Activated CD4-positive, alpha-beta T cell treated with anti-CD3 and anti-CD28 coated beads for 48 hours (primary cell): ENCODE data around the gene LCN10.
"Not testable (repeated sequence)": the region's sequence is repeated elsewhere in the genome, so short reads cannot be mapped to it uniquely, and the experiment has no call there.

Experiments
- DNase-seq: peaks from one replicate; pipeline ENCODE4 v3.0.0-alpha.2; 2020

Gene LCN10

GRCh38 chr9:136742591-136743391 lies at the start of gene LCN10:
TSS of gene LCN10 (minus strand) at chr9:136742940. CDS start at chr9:136742903, 37 bp downstream.
- DNase-seq = no peak

- DNase-seq = peak; percentile 77
Observed at GRCh38 chr9:136791516-136792276, 49.0 kb upstream of the LCN10 start.

- DNase-seq = peak; percentile 100
Observed at GRCh38 chr9:136790640-136791515, 48.1 kb upstream of the LCN10 start, which contains the start of gene TMEM141. TSS of gene TMEM141 (plus strand) at chr9:136791344. CDS start at chr9:136791371, 27 bp downstream.

DNA sequence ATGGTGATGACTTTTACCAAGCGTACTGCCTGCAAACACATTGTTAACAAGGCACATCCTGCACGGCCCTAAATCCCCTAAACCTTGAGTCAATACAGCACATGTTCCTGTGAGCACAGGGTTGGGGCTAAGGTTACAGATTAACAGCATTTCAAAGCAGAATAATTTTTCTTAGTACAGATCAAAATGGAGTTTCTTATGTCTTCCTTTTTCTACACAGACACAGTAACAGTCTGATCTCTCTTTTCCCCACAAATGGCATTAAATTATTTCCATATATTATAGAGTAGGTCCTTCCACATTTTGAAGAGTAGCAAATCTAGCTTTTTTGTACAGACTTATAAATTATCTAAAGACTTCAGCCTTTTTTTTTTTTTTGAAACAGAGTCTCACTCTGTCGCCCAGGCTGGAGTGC lies 46.8 kb upstream of the LCN10 start:
- no peak for DNase-seq

- not testable (repeated sequence) for DNase-seq
Observed at GRCh38 chr9:136788644-136789522, 46.1 kb upstream of the LCN10 start.

- DNase-seq = peak; percentile 80
Observed at GRCh38 chr9:136787690-136788400, 45.1 kb upstream of the LCN10 start.

- DNase-seq = not testable (repeated sequence)
Observed at GRCh38 chr9:136786983-136787382, 44.2 kb upstream of the LCN10 start.

GRCh38 chr9:136786451-136786850 lies 43.7 kb upstream of the LCN10 start:
- no peak for DNase-seq

DNA sequence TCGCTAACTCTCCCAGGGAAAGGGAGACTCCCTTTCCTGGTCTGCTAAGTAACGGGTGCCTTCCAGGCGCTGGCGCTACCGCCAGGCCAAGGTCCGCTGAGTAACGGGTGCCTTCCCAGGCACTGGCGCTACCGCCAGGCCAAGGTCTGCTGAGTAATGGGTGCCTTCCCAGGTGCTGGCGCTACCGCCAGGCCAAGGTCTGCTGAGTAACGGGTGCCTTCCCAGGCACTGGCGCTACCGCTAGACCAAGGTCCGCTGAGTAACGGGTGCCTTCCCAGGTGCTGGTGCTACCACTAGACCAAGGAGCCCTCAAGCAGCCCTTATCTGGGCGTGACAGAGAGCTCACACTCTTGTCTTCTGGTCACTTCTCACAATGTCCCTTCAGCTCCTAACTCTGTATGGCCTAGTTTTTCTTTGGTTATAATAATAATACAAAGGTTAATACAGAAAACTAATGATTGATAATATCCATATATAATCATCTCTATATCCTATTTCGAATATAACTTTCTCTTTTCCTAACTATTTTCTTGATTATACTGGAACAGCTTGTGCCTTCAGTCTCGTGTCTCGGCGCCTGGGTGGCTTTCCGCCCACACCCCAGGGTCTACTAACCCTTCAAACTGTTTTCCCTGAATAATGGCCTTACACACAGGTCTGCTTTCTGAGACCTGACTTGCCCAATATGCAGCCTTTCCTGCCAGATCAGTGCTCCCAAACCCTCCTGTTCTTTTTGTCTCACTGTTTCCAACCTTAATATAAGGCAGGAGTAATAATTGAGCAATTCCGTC lies 43.0 kb upstream of the LCN10 start:
- DNase-seq = not testable (repeated sequence)

- no peak for DNase-seq
Observed at GRCh38 chr9:136784997-136785361, 42.2 kb upstream of the LCN10 start.

- DNase-seq = no peak
Observed at GRCh38 chr9:136784249-136784996, 41.7 kb upstream of the LCN10 start.

DNA sequence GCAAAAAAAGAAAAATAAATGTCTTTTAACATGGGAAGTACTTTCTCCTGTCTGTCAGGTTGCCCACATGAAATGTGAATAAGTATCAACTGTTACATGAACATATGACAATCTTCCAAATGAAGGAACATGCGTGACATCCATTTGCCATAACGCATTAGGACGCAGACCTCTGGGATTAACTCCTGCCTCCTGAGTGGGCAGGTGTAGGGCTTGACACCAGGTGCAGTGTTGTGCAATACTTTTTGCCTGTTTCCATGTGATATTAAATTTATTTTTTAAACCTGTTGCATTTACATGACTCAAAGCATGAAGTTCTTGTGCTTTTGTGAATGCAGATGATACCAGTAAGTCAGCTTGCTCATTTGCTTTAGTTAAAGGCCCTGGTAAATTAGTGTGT lies 39.7 kb upstream of the LCN10 start:
- no peak for DNase-seq

DNA sequence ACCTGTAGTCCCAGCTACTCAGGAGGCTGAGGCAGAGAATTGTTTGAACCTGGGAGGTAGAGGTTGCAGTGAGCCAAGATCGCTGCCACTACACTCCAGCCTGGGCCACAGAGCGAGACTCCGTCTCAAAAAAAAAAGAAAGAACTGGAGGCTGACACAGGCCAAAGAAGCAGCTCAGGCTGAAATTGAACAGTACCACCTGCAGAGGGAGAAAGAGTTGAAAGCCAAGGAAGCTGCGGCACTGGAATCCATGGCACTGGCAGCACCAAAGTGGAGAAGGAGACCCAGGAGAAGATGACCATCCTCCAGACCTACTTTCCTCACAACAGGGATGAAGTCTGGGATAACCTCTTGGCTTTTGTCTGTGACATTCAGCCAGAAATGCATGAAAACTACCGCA lies 37.1 kb upstream of the LCN10 start:
- DNase-seq = no peak

DNA sequence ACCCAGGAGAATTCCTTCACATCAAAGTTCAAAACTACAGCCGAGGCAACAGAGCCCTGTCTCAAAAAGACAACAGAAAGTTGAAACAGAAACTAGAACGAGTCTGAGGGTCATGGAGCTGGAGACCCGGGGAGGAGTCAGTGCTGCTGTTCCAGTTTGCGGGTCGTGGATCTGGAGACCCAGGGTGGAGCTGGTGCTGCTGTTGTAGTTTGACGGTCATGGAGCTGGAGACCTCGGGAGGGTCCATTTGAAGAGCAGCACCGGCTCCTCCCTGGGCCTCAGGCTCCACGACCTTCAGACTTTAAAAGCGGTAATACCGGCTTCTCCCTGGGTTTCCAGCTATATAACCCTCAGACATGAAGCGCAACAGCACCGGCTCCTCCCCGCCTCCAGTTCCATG lies 34.6 kb upstream of the LCN10 start:
- DNase-seq = no peak

- DNase-seq = no peak
Observed at GRCh38 chr9:136776947-136777346, 34.2 kb upstream of the LCN10 start.

GRCh38 chr9:136775191-136775590 lies 32.5 kb upstream of the LCN10 start:
- DNase-seq = no peak

DNA sequence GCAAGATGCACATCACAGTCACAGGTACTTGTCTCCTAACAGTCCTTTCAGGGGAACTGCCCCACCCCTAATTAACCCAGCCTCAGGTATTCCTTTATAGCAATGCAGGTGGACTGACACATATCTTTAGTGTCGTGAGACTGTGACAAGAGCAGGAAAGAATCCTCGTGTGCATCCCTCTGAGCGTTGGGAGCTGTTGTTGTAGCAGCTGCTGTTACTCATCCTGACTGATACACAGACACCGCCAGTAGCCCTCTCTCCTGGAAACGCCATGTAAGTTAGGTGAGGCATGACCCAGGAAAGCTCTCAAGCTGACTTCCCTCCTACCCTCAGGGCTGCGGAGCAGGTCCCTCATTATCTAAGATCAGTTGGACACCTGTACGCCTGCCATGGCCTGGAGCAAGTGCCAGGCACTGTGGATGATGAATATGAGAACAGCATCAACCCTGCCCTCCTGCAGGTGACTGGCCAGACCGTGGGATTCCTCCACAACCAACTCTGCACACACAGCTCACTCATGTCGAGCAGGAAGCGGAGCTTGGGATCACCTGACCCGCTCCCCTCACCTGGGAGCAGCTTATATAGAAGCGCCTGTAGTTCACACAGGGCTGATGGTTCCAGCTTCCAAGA lies 31.8 kb upstream of the LCN10 start:
- DNase-seq = no peak

DNA sequence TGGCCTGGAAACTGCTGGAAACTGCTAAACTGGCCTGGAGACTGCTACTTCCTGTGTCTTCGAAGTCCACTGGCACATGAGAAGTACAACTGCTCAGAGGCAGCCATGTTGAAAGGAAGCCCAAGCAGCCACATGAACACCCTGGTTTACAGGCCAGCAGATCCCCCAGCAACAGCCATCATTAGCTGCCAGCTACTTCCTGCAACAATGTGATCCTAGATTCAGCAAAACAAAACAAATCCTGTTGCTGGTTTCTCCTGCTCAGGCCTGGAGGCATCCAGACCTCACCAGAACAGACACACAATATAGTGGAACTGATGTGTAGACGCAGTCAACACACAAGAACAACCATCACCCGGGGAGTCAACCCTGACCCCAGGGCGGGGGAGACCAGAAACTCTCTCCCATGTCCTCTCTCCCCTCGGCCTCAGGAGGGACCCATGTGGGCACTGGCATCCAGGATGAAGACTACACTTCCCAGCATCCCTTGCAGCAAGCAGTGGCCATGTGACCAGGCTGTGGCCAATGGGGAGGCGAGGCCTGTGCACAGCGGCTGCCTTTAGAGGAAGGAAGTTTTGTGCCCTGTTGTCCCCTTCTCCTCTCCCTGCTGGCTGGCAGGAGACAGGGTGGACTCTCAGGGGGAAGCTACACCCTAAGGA lies 30.8 kb upstream of the LCN10 start:
- DNase-seq = peak; percentile 44
